OCI-LY7 (cell line): ENCODE results near the gene SERINC4.

ENCODE experiments used
- CTCF ChIP-seq: fragments of 200-600 bp; sonication (generic); conservative IDR thresholded peaks from 2 replicates; pipeline ENCODE4 v1.5.1; 2014; ENCODE audit warnings: mild to moderate bottlenecking, antibody characterized with exemption, low read length, moderate library complexity, mixed read lengths
- EZH2phosphoT487 ChIP-seq: fragments of 200-600 bp; sonication (generic); IDR thresholded peaks from 2 replicates; pipeline ENCODE4 v1.6.1; 2018; ENCODE audit warnings: low read depth, borderline replicate concordance, mild to moderate bottlenecking, mixed run types, antibody characterized with exemption, low read length, moderate library complexity, mixed read lengths

- TF ChIP-seq CTCF (no peak), EZH2phosphoT487 (no peak)
Measured at GRCh38 chr15:43845421-43845820, 45.4 kb upstream of the SERINC4 start.
